ENCODE data around the gene H3-3A.

Gene H3-3A

DNA sequence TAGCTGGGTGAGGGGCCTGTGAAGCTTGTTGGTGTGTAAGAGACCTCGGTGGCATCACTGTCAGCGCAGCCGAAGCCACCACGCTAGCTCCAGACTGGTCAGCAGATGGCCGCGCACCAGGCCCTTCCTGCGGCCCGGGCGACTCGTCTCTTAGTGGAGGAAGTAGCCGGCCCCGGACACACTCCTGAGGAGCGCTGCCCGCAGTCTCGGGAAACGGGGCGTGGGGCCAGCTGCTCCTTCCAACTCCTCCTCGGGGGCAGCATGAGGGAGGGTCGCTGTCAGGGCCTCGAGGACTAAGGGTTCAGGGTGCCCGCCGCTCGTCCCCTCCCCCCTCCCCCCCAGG is 20.4 kb downstream of the H3-3A start:
- DNase-seq = peak; percentile 49
- no peak for TF ChIP-seq EZH2 (optimal IDR thresholded peaks at IDR 0.05; ENCODE audit: low read depth, low read length)
- no peak for TF ChIP-seq EZH2phosphoT487 (IDR thresholded peaks at IDR 0.05; ENCODE audit: low read length)
- TF ChIP-seq, protein P1, sequence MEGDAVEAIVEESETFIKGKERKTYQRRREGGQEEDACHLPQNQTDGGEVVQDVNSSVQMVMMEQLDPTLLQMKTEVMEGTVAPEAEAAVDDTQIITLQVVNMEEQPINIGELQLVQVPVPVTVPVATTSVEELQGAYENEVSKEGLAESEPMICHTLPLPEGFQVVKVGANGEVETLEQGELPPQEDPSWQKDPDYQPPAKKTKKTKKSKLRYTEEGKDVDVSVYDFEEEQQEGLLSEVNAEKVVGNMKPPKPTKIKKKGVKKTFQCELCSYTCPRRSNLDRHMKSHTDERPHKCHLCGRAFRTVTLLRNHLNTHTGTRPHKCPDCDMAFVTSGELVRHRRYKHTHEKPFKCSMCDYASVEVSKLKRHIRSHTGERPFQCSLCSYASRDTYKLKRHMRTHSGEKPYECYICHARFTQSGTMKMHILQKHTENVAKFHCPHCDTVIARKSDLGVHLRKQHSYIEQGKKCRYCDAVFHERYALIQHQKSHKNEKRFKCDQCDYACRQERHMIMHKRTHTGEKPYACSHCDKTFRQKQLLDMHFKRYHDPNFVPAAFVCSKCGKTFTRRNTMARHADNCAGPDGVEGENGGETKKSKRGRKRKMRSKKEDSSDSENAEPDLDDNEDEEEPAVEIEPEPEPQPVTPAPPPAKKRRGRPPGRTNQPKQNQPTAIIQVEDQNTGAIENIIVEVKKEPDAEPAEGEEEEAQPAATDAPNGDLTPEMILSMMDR (IDR thresholded peaks at IDR 0.05; ENCODE audit: low read length) = no peak
- Histone ChIP-seq H3F3A (ENCODE audit: insufficient read depth, low read length) (peaks cover 12% of the 10 kb centered on the region; the same call in 1 of the 2 replicates), H3K9me2 (replicated peaks; ENCODE audit: insufficient read depth, low read length) (no peaks in the 10 kb centered on the region), H3K36me3 (replicated peaks; ENCODE audit: insufficient read depth, low read length) (no peaks in the 10 kb centered on the region), H4K20me1 (ENCODE audit: insufficient read depth, low read length) (no peaks in the 10 kb centered on the region), H3K9me3 (replicated peaks; ENCODE audit: insufficient read depth, low read length) (no peaks in the 10 kb centered on the region), H3K79me2 (ENCODE audit: low read length) (no peaks in the 10 kb centered on the region), H3K27ac (ENCODE audit: low read length) (peak overlapping the region; percentile 36; the same call in 1 of the 2 replicates), H3K9ac (ENCODE audit: low read length) (peak overlapping the region; percentile 31; the same call in 1 of the 2 replicates), H3K27me3 (replicated peaks; ENCODE audit: insufficient read depth, low read length) (no peaks in the 10 kb centered on the region), H3K4me1 (ENCODE audit: low read length) (peaks cover 6% of the 10 kb centered on the region), H2AFZ (ENCODE audit: low read length) (peak overlapping the region; percentile 92), H3K4me3 (ENCODE audit: low read length) (peak overlapping the region; percentile 72), H3K4me2 (ENCODE audit: low read depth, low read length) (peak overlapping the region; percentile 89)

GRCh38 chr1:226083302-226084101 is 21.0 kb downstream of the H3-3A start:
- H3K27ac ChIP-seq (ENCODE audit: low read length) = peak overlapping the region; percentile 36; the same call in 1 of the 2 replicates
- no peaks in the 10 kb centered on the region for H3K27me3 ChIP-seq (replicated peaks; ENCODE audit: insufficient read depth, low read length)

DNA sequence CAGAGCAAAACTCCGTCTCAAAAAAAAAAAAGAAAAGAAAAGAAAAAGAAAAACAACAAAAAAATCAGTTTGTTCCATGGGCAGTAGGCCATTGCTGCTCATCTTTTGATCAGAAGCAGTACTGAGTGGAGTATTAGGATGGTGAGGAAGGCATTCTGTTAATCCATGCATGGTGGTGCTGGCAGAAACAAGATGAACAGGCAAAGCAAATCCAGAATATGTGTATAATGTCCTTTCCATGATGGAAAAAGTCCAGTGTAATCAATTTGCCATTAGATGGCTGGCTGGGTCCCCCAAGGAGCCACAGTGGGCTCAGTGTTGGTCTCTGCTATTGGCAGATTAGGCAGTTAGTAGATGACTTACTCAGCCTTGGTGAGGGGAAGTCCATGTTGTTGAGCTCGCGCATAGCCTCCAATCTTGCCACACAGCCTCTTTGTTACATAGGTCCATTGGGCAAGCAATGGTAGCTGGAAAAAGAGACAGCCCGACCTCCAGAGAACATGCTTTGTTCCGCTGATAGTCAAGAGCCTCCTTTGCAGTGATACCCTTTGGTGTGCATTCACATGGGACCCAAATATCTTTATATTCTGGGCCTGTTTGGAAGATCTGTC is 23.3 kb downstream of the H3-3A start:
- Histone ChIP-seq H3K9ac (ENCODE audit: low read length) (no peak overlapping the region), H2AFZ (ENCODE audit: low read length) (no peak overlapping the region), H3K9me3 (replicated peaks; ENCODE audit: insufficient read depth, low read length) (no peaks in the 10 kb centered on the region), H3K4me2 (ENCODE audit: low read depth, low read length) (no peak overlapping the region), H3K27ac (ENCODE audit: low read length) (no peak overlapping the region), H3F3A (ENCODE audit: insufficient read depth, low read length) (peaks cover 11% of the 10 kb centered on the region; the same call in 1 of the 2 replicates), H3K27me3 (replicated peaks; ENCODE audit: insufficient read depth, low read length) (no peaks in the 10 kb centered on the region), H3K9me2 (replicated peaks; ENCODE audit: insufficient read depth, low read length) (no peaks in the 10 kb centered on the region), H4K20me1 (ENCODE audit: insufficient read depth, low read length) (no peaks in the 10 kb centered on the region), H3K36me3 (replicated peaks; ENCODE audit: insufficient read depth, low read length) (no peaks in the 10 kb centered on the region), H3K79me2 (ENCODE audit: low read length) (no peaks in the 10 kb centered on the region), H3K4me1 (ENCODE audit: low read length) (peaks cover 6% of the 10 kb centered on the region), H3K4me3 (ENCODE audit: low read length) (no peak overlapping the region)
- no peak for DNase-seq
- no peak for TF ChIP-seq EZH2phosphoT487 (IDR thresholded peaks at IDR 0.05; ENCODE audit: low read length)
- TF ChIP-seq, protein P1 (IDR thresholded peaks at IDR 0.05; ENCODE audit: low read length) = no peak
- TF ChIP-seq EZH2 (optimal IDR thresholded peaks at IDR 0.05; ENCODE audit: low read depth, low read length) = no peak

More at GRCh38 chr1:226083302-226084101, 21.0 kb downstream of the H3-3A start:
- H3K4me3 ChIP-seq (ENCODE audit: low read length) = peak overlapping the region; percentile 72
- peaks cover 12% of the 10 kb centered on the region; the same call in 1 of the 2 replicates for H3F3A ChIP-seq (ENCODE audit: insufficient read depth, low read length)
- H3K4me2 ChIP-seq (ENCODE audit: low read depth, low read length) = peak overlapping the region; percentile 89
- H4K20me1 ChIP-seq (ENCODE audit: insufficient read depth, low read length) = no peaks in the 10 kb centered on the region
- H2AFZ ChIP-seq (ENCODE audit: low read length) = peak overlapping the region; percentile 92
- no peaks in the 10 kb centered on the region for H3K36me3 ChIP-seq (replicated peaks; ENCODE audit: insufficient read depth, low read length)
- H3K9me3 ChIP-seq (replicated peaks; ENCODE audit: insufficient read depth, low read length) = no peaks in the 10 kb centered on the region
- DNase-seq = peak; percentile 96
- H3K9me2 ChIP-seq (replicated peaks; ENCODE audit: insufficient read depth, low read length) = no peaks in the 10 kb centered on the region
- no peaks in the 10 kb centered on the region for H3K79me2 ChIP-seq (ENCODE audit: low read length)
- peak overlapping the region; percentile 51; the same call in 1 of the 2 replicates for H3K9ac ChIP-seq (ENCODE audit: low read length)
- TF ChIP-seq EZH2 (optimal IDR thresholded peaks at IDR 0.05; ENCODE audit: low read depth, low read length) (no peak), EZH2phosphoT487 (IDR thresholded peaks at IDR 0.05; ENCODE audit: low read length) (no peak)
- TF ChIP-seq, protein P1 (IDR thresholded peaks at IDR 0.05; ENCODE audit: low read length) = no peak
- H3K4me1 ChIP-seq (ENCODE audit: low read length) = peaks cover 6% of the 10 kb centered on the region
